Raji (cell line): ENCODE results near the gene SLIT3.

Source experiments
- POLR2A ChIP-seq: IDR thresholded peaks from 2 replicates; pipeline ENCODE4 v1.6.1; 2011; ENCODE audit warnings: low read depth, low read length, control low read depth; ENCODE audit not compliant: insufficient read depth

The SLIT3 gene

DNA sequence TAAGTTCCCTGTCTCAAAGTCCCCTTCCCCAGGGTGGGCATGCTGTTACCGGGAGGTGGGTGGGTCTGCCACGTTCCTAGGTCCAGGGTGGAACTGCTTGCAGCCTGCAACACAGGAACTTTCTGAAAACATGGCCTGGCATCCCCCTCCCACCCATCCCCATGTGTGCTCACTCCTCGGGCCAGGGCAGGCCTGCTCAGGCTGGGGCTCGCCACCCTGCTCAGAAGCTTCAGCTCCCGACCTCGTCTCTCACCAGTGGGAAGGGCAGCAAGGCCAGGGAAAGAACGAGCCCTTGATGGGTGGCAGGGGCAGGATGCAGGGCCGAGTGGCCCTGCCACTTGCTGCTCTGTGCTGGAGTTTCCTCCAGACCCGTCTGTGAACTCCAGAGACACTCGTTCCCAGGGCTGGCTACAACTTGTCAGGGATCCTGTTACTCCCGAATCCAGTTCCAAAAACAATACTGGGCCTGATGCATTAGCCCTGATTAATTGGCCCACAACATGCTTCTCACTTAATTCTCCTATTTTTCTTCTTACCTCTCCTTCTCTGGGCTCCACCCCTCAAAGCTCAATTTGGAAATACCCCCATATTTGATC, 197.3 kb downstream of the SLIT3 start:
- TF ChIP-seq POLR2A, result no peak

DNA sequence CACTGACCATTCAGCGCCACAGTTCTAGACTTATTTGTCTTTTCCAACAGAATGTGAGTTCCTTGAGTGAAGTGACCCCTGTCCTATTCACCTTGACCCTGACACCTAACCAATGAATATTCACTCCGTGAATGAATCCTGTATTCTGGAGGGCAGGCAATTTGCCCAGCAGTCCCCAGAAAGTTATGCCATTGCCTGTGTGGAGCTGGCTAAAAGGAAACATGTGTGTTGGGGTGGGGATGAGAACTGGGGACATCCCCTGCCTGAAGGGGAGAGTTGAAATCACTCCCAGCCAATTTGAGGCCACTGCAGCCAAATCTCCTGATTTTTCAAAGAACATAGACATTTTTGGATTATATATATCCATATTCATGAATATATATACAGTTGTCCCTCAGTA, 199.0 kb downstream of the SLIT3 start:
- no peak for TF ChIP-seq POLR2A

DNA sequence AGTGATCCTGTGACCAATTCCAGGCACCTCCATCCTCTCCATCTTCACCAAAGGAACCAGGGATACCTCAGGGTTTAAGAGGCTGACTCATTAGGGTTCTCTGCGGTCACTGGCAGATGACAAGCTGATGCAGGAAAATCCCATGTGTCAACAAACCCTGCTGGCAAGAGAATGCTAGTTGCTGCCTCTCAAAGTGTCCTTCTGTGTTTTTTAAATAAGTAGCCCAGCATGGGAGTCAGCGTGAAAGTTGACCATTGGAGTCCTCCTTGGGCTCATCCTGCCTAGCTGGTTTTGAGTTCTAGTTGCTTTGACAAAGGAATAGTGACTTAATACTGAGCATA, 200.2 kb downstream of the SLIT3 start:
- no peak for TF ChIP-seq POLR2A

- TF ChIP-seq POLR2A, result no peak
Observed at GRCh38 chr5:169099801-169100734, 200.9 kb downstream of the SLIT3 start.

GRCh38 chr5:169098331-169099121, 202.4 kb downstream of the SLIT3 start:
- TF ChIP-seq POLR2A, result no peak

DNA sequence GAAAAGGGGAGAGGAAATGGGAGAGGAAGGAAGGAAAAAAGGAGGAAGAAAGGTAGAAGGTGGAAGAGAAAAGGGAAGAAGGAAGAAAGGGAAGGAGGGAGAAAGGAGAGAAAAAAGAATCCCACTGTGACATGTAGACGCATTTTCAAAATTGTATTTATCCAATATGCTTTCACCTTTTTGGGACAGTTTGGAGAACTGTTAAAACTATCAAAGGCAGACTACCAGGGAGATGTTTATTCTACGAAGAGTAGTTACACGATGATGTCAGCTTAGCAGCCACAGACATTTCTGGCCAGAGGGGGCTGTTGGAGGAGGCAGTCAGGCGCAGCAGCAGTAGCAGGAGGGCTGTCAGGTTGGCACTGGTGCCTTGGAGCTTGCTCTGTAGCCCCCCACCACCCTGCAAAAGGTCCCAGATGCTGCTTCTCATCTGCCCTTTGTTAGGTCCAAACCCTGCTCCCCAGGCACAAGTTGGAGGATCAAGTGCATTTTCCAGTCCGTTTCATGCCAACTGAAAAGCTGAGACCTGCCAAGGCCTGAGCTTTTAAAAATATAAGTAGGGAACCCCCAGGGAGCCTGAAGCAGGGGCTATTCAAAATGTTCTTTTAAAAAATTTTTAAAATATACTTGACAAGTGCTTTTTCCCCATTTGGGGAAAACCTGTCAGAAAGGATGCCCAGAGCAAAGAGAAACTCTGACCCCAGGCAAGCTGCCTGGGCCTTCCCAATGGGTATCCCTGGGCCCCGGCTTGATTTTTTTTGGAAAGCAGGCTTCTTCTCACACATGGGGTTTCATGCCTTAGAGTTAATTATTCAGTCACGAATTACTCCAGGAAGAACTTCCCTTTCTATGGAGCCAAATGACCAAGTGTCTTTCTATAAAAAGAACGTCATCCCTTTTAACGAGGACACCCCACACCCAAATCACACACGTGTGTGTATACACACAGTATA, 203.3 kb downstream of the SLIT3 start:
- no peak for TF ChIP-seq POLR2A

GRCh38 chr5:169095976-169096375, 205.0 kb downstream of the SLIT3 start:
- TF ChIP-seq POLR2A, result no peak

DNA sequence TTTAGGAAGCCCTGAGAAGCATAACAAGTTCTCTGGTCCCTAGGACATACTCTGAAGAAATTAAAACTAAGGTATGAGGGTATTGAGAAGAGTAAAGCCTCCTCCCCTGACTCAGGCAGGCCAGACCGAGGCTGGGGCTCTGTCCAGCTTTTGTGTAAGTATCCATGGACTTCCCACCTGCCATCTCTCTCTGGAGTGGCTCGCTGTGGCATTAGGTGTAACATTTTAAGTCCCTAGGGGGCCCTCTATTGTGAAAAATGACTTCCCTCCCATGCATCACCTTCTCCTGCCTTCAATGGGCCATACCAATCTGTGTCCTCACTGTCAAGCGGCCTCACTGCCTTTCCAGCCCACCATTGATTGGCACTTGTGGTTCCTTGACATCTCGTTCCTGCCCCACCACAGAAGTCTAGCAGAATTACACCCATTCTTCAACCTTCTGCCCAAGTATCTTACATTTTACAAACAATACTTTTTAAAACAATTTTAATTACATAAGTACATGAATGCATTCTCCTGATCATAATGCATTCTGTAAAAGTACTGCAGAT, 205.5 kb downstream of the SLIT3 start:
- TF ChIP-seq POLR2A, result no peak

- TF ChIP-seq POLR2A, result no peak
Observed at GRCh38 chr5:169094586-169095409, 206.1 kb downstream of the SLIT3 start.

- TF ChIP-seq POLR2A, result no peak
Observed at GRCh38 chr5:169091396-169091980, 209.5 kb downstream of the SLIT3 start.

- TF ChIP-seq POLR2A, result no peak
Observed at GRCh38 chr5:169089343-169089742, 211.6 kb downstream of the SLIT3 start.

DNA sequence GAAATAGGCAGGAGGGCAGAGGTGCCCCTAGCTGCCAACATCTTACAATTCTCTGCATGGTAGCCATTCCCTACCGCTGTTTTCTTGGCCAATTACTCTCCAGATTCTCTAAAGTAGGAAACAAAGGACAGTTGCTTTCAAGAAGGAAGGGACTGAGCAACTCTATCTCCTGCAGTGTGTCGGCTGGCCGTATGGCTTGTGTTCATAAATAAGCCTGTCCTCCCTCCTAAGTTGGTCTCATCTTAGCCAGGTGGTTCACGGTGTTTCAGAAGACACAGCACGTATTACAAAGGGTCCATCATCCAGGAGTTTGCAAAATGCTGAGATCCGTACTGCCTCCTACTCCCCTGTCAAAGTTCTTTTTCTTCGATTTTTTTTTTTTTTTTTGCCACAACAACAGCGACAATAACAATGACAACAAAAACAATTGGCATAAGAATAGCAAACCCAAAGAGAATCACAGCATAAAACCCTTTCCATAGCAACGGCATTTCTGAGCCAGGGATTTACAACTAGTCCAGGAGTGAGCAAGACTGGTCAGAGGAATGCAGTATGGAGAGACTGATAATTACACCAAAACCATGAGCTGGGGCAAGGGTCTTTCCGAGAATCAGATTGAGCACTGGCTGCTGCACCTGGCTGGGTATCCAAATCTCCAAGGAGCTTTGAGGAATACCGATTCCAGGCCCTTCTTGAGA, 212.8 kb downstream of the SLIT3 start:
- TF ChIP-seq POLR2A, result no peak

DNA sequence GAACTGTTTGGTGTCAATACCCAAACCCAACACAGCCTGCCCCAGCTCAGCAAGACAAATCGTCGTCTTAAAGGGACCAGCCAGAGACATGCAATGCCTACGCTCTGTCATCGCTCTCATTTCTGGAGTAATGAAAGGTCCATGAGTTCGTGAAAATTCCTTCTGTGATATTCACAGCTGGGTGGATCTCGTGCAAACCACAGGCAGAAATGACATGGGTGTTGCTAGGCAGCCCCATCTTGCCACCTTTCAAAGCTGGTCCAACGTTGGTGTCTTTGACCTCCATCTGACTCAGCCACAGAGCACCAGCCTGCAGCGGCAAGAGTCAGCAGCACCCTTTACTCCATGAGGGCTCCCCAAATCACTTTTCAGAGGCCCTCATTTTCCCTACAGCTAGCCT, 215.3 kb downstream of the SLIT3 start:
- TF ChIP-seq POLR2A, result no peak

DNA sequence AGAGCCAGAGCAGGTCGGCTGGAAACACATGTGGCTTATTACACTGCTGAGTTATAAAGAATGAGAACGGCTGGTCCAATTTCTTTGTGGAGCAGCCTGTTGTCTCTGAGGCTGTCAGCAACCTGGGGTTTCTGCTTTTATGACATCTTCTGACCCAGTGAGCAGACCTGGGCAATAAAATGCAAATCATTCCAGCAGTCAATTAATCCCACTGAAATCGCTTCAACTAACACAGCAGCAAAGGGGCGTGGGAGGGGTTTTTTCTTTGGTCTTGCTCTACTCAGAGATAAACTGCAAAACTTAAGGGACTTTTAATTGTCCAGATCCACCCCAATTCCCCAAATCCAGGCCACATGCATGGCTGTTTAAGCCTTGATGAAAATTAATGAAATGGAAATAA, 215.7 kb downstream of the SLIT3 start:
- no peak for TF ChIP-seq POLR2A
